UCSD-AML1 (cell line): ENCODE results near the gene OR13C9.
"Not testable (repeated sequence)": the region's sequence is repeated elsewhere in the genome, so short reads cannot be mapped to it uniquely, and the experiment has no call there.

Source experiments
- DNase-seq: peaks from one replicate; lab custom pipeline; 2025; ENCODE audit not compliant: unreplicated experiment; lab: John Stamatoyannopoulos, UW

Gene OR13C9

GRCh38 chr9:104618104-104618503 lies at the start of gene OR13C9:
Gene OR13C9 (minus strand): TSS chr9:104618204. CDS start chr9:104618204, 0 bp downstream.
- no peak for DNase-seq

GRCh38 chr9:104658496-104659195 lies 40.6 kb upstream of the OR13C9 start:
- DNase-seq: no peak

- DNase-seq: no peak
Measured at GRCh38 chr9:104635456-104635855, 17.5 kb upstream of the OR13C9 start.

GRCh38 chr9:104633976-104634520 lies 16.0 kb upstream of the OR13C9 start:
- DNase-seq: no peak

- not testable (repeated sequence) for DNase-seq
Measured at GRCh38 chr9:104625964-104626363, 8.0 kb upstream of the OR13C9 start.

- no peak for DNase-seq
Measured at GRCh38 chr9:104617418-104617817, 586 bp downstream of the OR13C9 start.

GRCh38 chr9:104611213-104611612 lies 6.8 kb downstream of the OR13C9 start:
- DNase-seq: no peak

GRCh38 chr9:104608336-104608735 lies 9.7 kb downstream of the OR13C9 start:
- no peak for DNase-seq

GRCh38 chr9:104606152-104606551 lies 11.9 kb downstream of the OR13C9 start:
- DNase-seq: no peak

GRCh38 chr9:104605527-104605926 lies 12.5 kb downstream of the OR13C9 start, which contains the start of gene OR13C2:
Gene OR13C2 (minus strand): TSS chr9:104605627. CDS start chr9:104605627, 0 bp downstream.
- DNase-seq: not testable (repeated sequence)

- no peak for DNase-seq
Measured at GRCh38 chr9:104604801-104605200, 13.2 kb downstream of the OR13C9 start.

GRCh38 chr9:104599313-104599712 lies 18.7 kb downstream of the OR13C9 start, which contains the start of gene OR13C5:
Gene OR13C5 (minus strand): TSS chr9:104599413. CDS start chr9:104599413, 0 bp downstream.
- not testable (repeated sequence) for DNase-seq

- DNase-seq: not testable (repeated sequence)
Measured at GRCh38 chr9:104598749-104599148, 19.3 kb downstream of the OR13C9 start.

GRCh38 chr9:104589626-104590025 lies 28.4 kb downstream of the OR13C9 start:
- no peak for DNase-seq

- DNase-seq: no peak
Measured at GRCh38 chr9:104586496-104587180, 31.4 kb downstream of the OR13C9 start.

- no peak for DNase-seq
Measured at GRCh38 chr9:104580562-104580961, 37.4 kb downstream of the OR13C9 start.

GRCh38 chr9:104577263-104577662 lies 40.7 kb downstream of the OR13C9 start:
- no peak for DNase-seq

GRCh38 chr9:104575456-104575855 lies 42.5 kb downstream of the OR13C9 start:
- DNase-seq: no peak

- no peak for DNase-seq
Measured at GRCh38 chr9:104572612-104573011, 45.4 kb downstream of the OR13C9 start.

GRCh38 chr9:104568868-104569267 lies 49.1 kb downstream of the OR13C9 start, which contains the start of gene OR13C8:
Gene OR13C8 (plus strand): TSS chr9:104569168. CDS start chr9:104569168, 0 bp downstream.
- DNase-seq: no peak
